Stimulated activated naive CD4-positive, alpha-beta T cell treated with Interleukin-2 at 50 U/mL for 16 hours (primary cell): ENCODE results near the gene STEAP2.

Source experiments
- DNase-seq: peaks from one replicate; lab custom pipeline; 2025; lab: John Stamatoyannopoulos, UW

The STEAP2 gene

GRCh38 chr7:90272242-90272641 is 60.7 kb downstream of the STEAP2 start:
- DNase-seq: no peak

GRCh38 chr7:90274161-90274560 is 62.6 kb downstream of the STEAP2 start:
- DNase-seq: no peak

- no peak for DNase-seq
Observed at GRCh38 chr7:90276033-90276728, 64.6 kb downstream of the STEAP2 start.
